H1 (cell line): Measurements from ENCODE around the gene FLT1. TPM values are rescaled to one million over a fixed set of nuclear protein-coding genes. Genes with fewer than 3 reads are reported as not detected.

Experiments
- CHD7 ChIP-seq: fragments of 300-600 bp; sonication (generic); IDR thresholded peaks from 2 replicates; pipeline ENCODE4 v1.7.1; 2012; ENCODE audit warnings: low read length, moderate library complexity, mild to moderate bottlenecking, inconsistent platforms; ENCODE audit not compliant: insufficient replicate concordance
- MAX ChIP-seq: IDR thresholded peaks from 2 replicates; pipeline ENCODE4 v1.6.1; 2012; ENCODE audit warnings: inconsistent platforms
- SAP30 ChIP-seq: fragments of 300-600 bp; sonication (generic); IDR thresholded peaks from 2 replicates; pipeline ENCODE4 v1.7.1; 2012; ENCODE audit warnings: low read length, moderate library complexity, mild to moderate bottlenecking, inconsistent platforms; ENCODE audit not compliant: insufficient read depth, insufficient replicate concordance
- polyA plus RNA-seq, 7 experiments: library from polyadenylated mRNA; depleted of rRNA in 3 of 7; stranded (reverse) in 5 of 7; unstranded in 2 of 7; fragments of >200 nt in 5 of 7; fragments of 200-250 nt in 2 of 7; gene quantifications; 1 replicate in 5 of 7; 2 replicates in 1 of 7; 4 replicates in 1 of 7; pipeline versions ENCODE4 v1.2.1 to v1.2.3, GENCODE V29; 2011 to 2013; ENCODE audit warnings: missing spikeins in 2 of 7, mixed read lengths in 2 of 7
- total RNA-seq: library from RNA; stranded (reverse); fragmentation: NEBNext Ultra II Directional; extraction: Animal tissue kit (Norgen Biotek cat#: 25700); gene quantifications from 2 replicates; pipeline ENCODE4 v1.2.1, GENCODE V29; 2021

The FLT1 gene
- total and polyA plus RNA-seq, 2 of the 8 experiments (the other 6 are each of a cell fraction or from before 2014, with no cell fraction given), result 19.7 to 90.2 TPM

- TF ChIP-seq CHD7, result no peak
- no peak for TF ChIP-seq MAX
- TF ChIP-seq SAP30, result no peak
Measured at GRCh38 chr13:28538932-28539331, 44.0 kb upstream of the FLT1 start (continued).
